Measurements from ENCODE around the gene PLA2G5. TPM values are rescaled to one million over a fixed set of nuclear protein-coding genes. Genes with fewer than 3 reads are reported as not detected.

The PLA2G5 gene
- total RNA-seq, 4 donors from 2014 or later, result 0.60 to 14.5 (median 3.0) TPM

GRCh38 chr1:20095564-20096434 is 25.8 kb downstream of the PLA2G5 start:
- no peak for DNase-seq (ENCODE audit: low spot score)
- TF ChIP-seq CTCF (IDR thresholded peaks at IDR 0.05), result no peak
- no peak for ATAC-seq (ENCODE audit: low FRiP score)

GRCh38 chr1:20096840-20097447 is 26.9 kb downstream of the PLA2G5 start:
- ATAC-seq (ENCODE audit: low FRiP score), result no peak
- DNase-seq (ENCODE audit: low spot score), result no peak
- no peak for TF ChIP-seq CTCF (IDR thresholded peaks at IDR 0.05)

- TF ChIP-seq CTCF (IDR thresholded peaks at IDR 0.05), result no peak
- ATAC-seq (ENCODE audit: low FRiP score) (no peak), DNase-seq (ENCODE audit: low spot score) (no peak)
These were observed 29.5 kb downstream of the PLA2G5 start for GRCh38 chr1:20099533-20099932.

GRCh38 chr1:20100632-20101355 is 30.8 kb downstream of the PLA2G5 start:
- DNase-seq (ENCODE audit: low spot score) (no peak), ATAC-seq (ENCODE audit: low FRiP score) (peak; percentile 59)
- peak in 1 of 3 donors; percentile 65 for TF ChIP-seq CTCF (IDR thresholded peaks at IDR 0.05)

GRCh38 chr1:20102875-20103274 is 32.9 kb downstream of the PLA2G5 start:
- ATAC-seq (ENCODE audit: low FRiP score) (peak; percentile 66), DNase-seq (ENCODE audit: low spot score) (no peak)
- no peak for TF ChIP-seq CTCF (IDR thresholded peaks at IDR 0.05)

GRCh38 chr1:20105856-20106255 is 35.9 kb downstream of the PLA2G5 start:
- ATAC-seq (ENCODE audit: low FRiP score), result no peak
- no peak for DNase-seq (ENCODE audit: low spot score)
- no peak for TF ChIP-seq CTCF (IDR thresholded peaks at IDR 0.05)
